VCaP (cell line): ENCODE measurements around the gene FOXJ1.

Experiments
- H3K27ac ChIP-seq: fragments of 450-650 bp; 2 replicates; pipeline ENCODE4 v1.5.1; 2017
- TF ChIP-seq, protein P1 (sequence below): fragments of 450-650 bp; conservative IDR thresholded peaks from 2 replicates; pipeline ENCODE4 v1.5.1; 2017; ENCODE audit warnings: mild to moderate bottlenecking, moderate library complexity

Gene FOXJ1

DNA sequence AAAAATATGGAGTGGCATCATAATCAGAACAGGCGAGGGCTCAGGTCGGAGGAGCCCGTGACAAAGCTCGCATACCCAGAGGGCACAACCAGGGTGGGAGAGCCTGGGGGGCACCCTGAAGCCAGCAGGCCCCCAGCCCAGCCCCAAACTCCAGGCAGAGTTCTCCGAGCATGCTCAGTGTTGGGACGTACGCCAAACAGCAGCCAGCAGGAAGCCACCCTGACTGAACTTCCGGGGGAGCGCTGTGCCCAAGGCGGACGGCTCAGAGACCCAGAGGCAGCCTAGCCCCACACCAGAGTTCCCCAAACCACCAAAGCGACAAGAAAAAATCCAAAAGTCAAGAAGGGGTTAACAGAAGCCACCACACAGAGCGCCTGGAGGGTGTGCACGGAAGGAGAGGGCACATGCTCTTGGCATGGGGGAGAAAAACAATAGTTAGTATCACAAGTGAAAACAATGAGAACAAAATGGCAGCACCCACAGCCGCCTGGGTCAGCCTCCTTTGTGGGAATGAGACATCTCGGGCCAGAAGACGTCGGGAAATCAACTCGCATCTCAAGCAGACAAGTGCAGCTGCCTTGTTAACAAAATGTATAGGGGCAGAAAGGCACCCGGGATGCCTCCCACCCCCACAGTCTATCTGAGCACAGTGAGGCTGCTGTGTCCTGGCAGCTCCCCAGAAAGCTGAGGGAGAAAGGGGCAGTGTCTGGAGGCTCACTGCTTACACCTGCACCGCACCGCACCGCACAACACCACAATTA, 49.3 kb downstream of the FOXJ1 start:
- no peak overlapping the region for H3K27ac ChIP-seq
- TF ChIP-seq, protein P1, sequence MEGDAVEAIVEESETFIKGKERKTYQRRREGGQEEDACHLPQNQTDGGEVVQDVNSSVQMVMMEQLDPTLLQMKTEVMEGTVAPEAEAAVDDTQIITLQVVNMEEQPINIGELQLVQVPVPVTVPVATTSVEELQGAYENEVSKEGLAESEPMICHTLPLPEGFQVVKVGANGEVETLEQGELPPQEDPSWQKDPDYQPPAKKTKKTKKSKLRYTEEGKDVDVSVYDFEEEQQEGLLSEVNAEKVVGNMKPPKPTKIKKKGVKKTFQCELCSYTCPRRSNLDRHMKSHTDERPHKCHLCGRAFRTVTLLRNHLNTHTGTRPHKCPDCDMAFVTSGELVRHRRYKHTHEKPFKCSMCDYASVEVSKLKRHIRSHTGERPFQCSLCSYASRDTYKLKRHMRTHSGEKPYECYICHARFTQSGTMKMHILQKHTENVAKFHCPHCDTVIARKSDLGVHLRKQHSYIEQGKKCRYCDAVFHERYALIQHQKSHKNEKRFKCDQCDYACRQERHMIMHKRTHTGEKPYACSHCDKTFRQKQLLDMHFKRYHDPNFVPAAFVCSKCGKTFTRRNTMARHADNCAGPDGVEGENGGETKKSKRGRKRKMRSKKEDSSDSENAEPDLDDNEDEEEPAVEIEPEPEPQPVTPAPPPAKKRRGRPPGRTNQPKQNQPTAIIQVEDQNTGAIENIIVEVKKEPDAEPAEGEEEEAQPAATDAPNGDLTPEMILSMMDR: no peak

DNA sequence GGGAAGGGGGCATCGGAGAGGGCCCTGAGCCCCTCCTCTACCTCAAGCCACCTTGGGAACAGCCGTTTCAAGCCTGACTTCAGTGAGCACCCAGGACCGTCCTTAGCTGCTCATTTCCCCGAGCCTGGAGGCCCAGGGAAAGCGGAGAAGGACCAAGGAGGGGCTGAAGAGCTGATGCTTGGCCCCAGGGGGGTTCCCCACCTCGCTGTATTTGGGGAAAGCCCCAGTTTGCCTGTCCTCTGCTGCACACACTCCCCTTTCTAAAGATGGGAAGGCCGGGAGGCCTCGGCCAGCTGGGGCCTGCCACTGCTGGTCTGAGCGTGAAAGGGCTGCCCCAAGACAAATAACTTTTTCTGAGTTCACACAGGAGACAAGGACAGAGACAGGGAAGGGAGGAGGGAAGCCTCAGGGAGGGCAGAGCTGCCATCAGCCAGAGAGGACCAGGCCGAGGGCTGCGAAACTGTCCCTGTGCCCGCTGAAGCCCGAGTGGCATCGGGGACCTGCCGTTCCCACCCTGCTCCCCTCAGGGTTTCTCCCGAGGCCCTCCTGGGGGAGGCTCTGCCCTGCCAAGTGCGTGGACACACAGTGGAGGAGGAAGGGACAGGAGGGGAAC, 50.4 kb downstream of the FOXJ1 start:
- TF ChIP-seq, protein P1: no peak
- H3K27ac ChIP-seq: no peak overlapping the region

DNA sequence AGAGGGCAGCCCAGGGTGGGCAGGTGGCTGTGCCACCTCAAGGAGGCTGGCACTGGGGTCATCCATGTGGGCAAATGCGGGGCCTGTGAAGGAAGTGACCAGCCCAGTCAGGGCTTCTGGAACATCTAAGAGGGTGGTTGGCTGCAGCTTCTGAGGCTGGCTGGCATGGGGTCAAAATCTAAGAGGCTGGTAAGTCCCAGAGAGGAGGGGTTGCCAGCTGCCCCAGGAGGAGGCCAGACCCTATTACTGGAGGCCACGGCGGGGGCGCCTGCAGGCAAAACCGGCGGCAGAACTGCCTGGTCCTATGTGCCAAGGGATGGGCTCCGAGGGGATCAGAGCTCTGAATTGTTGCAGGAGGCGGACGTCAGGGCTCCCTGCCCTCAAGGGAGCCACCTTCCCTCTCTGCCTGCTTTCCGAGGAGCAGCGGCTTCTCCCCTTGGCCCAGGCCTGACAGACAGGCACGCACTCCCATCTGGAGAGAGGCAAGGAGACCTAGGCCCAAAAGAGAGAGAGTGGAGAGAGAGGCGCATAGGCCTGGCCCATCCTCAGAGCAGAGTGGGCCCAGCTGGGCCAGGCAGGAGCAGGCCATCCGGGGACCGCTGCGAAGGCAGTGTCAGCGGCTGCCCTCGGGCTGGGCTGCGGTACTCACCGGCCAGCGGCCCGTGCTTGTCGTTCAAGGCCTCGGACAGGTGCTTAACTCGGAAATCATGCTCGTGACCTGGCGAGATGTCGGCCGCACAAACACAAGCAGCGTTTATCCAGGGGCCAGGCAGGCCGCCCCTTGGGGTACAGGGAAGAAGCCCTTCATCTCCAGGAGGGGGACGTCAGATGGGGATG, 51.1 kb downstream of the FOXJ1 start:
- H3K27ac ChIP-seq: no peak overlapping the region
- TF ChIP-seq, protein P1: no peak

DNA sequence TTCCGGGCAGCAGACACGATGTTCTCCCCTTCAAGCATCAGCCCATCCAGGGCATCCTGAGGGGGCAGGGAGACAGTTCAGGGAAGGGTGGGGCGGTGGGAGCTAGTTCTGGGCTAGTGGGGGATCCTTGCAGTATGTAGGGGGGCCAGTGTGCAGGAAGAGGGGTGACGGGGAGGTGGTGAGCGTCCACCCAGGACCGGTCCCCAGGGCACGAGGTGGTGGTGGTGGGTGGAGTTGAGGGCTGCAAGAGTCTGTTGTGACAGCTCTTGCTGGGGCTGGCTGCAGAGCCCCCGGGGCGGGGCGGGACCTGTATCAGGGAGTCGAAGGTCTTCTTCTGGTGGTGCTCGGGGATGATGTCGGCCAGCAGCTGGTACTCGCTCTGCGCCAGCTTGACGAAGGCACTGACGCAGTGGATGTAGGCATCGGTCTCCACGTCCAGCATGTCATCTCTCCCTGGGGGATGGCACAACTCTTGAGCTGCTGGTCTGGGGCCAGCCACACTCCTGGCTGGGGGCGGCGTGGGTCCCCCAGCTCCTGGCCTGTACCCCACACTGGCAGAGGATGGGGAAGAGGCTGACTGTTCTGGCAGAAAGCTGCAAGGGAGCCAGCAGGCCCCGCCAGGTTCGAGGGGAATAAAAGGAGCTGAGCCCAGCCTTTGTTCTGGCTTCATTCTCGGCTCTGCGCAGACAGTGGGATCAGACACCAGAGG, 52.0 kb downstream of the FOXJ1 start:
- TF ChIP-seq, protein P1: no peak
- H3K27ac ChIP-seq: no peak overlapping the region

DNA sequence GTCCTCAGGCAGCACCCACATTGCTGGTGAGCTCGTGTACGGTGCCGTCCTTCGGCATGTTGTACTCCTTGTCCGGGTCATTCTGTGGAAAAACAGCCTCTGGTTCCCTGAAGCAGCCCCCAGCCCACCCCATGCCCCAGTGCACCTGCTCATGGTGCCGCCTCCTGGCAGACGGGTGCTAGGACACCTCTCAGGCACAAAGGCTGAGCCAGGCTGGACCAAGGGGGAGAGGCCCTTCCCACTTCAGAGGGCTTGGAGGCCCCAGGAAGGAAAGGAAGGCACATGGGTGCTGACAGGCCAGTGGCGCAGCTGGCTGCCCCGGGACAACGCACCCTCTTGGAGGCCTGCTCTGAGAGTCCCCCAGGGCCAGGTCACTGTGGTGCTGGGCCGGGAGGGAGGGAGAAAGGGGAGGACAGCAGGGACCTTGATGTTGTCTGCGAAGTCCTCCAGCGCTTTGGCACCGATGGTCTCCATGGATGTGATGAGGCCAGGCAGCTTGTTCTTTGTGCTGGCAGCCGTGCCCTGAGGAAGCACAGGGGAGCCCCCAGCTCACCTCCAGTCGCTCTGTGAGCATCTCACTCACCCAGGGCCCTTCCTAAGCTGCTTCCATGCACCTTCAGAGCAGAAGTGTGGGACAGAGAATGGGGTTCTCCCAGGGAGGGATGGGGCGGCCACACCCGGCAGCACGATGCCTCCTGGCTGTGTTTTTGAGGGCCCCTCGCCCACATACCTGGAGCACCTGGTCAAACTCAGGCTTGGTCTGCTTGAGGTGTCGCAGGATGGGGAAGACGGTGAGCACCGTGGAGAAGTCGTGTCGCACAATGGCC, 52.8 kb downstream of the FOXJ1 start:
- TF ChIP-seq, protein P1: peak; percentile 14; the same call in 1 of the 2 replicates
- no peak overlapping the region for H3K27ac ChIP-seq

- TF ChIP-seq, protein P1: no peak
- no peak overlapping the region for H3K27ac ChIP-seq
Measured at GRCh38 chr17:76087531-76087930, 53.5 kb downstream of the FOXJ1 start.
